Retinal pigment epithelial cell (primary cell): ENCODE results near the gene TMEM229A.
"Not testable (repeated sequence)": the region's sequence is repeated elsewhere in the genome, so short reads cannot be mapped to it uniquely, and the experiment has no call there.

Source experiments
- DNase-seq: peaks from one replicate; pipeline ENCODE4 v3.0.0-alpha.2; 2010; ENCODE audit warnings: low read depth
- H3K4me3 ChIP-seq: 2 replicates; pipeline ENCODE4 v1.5.1; 2011; ENCODE audit warnings: mild to moderate bottlenecking, low read length, control low read depth, moderate library complexity
- CTCF ChIP-seq: conservative IDR thresholded peaks from 2 replicates; pipeline ENCODE4 v1.5.1; 2011; ENCODE audit warnings: low read depth, low read length, control low read depth, inconsistent platforms

TMEM229A gene

DNA sequence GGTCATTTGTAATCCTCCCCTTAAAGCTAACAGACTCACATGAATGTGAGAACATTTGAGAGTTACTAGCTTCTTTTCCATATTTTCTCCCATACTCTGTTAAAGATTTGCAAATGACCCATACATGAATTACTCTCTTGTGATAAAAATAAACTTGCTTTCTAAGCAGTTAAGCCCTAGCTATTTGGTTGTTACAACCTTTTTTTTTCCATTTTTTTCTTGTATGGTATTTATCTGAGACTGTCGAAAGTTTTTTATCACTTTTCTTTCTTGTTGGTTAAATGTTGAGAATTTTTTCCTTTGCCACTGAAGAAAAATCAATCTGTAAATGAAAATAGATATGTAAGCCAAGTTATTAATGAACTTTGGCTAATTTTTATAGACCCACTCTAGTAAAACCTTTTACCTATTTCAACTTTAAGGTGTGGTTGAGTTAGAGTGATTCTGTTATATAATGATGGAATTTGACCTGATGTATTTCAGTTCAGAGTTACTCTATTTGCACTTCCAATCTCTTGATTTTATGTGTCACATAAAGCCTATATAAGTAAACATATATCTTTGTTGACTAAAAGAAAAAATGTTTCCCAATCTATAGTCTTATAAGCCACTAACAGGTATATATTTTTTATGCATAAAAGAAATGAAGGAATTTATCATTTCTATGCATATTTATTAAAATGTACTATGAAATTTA lies 19.0 kb upstream of the TMEM229A start:
- H3K4me3 ChIP-seq, result no peak overlapping the region
- no peak for DNase-seq
- no peak for TF ChIP-seq CTCF

GRCh38 chr7:124042826-124043225 lies 10.0 kb upstream of the TMEM229A start:
- no peak for TF ChIP-seq CTCF
- H3K4me3 ChIP-seq, result no peak overlapping the region

GRCh38 chr7:124041439-124041838 lies 8.6 kb upstream of the TMEM229A start:
- TF ChIP-seq CTCF, result no peak
- no peak overlapping the region for H3K4me3 ChIP-seq
- DNase-seq, result no peak

More at GRCh38 chr7:124042826-124043225, 10.0 kb upstream of the TMEM229A start:
- DNase-seq, result no peak

- DNase-seq, result not testable (repeated sequence)
Observed at GRCh38 chr7:124037902-124038301, 5.0 kb upstream of the TMEM229A start.

DNA sequence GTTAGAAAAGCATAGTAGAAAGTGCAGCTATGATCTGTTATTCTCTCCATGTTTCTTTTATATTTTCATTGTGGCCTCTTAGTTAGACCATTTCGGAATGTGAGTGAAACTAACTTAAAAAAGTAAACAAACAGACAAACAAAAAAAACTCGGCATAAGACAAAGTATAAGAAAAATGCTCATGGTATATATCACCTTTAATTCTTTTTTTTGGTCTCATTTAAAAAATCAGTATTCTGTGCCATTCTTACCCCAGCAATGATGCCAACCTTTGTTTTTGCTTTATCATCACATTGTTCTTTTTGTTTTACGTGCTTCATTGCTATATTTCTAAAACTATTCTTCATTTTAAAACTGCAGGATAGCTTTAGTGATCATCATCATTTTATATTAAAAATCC lies 2.8 kb upstream of the TMEM229A start:
- TF ChIP-seq CTCF, result no peak
- no peak overlapping the region for H3K4me3 ChIP-seq
- no peak for DNase-seq

More at GRCh38 chr7:124037902-124038301, 5.0 kb upstream of the TMEM229A start:
- not testable (repeated sequence) for H3K4me3 ChIP-seq

GRCh38 chr7:124034754-124035100 lies 1.9 kb upstream of the TMEM229A start:
- no peak overlapping the region for H3K4me3 ChIP-seq
- DNase-seq, result no peak
- no peak for TF ChIP-seq CTCF

DNA sequence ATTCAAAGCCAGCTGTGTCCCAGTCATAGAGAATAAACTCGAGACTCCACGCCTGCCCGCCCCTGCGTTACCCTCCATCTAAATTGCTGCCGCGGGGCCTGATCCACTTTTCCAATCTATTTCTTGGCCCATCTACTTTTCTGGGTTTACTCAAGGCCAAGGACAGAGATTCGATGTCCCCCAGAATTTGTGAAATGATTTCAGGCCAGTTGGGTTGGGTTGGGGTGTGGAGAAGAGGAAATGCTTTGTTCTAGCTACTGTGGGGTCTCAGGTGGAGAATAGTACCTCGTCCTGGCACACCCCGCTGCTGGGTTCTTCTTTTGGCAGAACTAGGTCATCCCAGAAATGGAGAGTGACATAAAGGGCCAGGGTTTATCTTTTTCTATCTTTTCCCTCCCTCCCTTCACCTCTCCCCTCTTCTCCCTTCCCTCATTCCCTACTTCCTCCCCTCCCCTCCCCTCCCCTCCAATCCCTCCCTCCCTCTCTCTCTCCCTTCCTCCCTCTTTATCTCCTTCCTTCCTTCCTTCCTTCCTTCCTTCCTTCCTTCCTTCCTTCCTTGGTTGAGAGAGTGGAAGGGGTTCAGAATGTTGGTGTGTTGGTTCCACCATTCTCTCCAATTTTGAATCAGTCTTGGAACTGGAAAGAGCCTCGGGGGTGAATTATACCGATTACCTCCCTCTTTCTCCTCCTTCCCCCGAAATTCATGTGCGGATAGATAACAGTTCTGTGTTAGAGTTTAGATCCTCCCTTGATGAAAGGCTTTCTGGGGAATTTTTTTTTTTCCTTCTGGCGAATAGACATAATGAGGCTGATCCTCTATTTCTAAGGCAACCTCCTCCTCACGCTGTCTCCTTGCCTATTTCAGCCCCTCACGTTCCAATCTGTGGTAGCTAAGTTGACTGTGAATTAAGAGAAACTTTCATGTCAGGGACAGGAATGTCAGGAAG lies 1.2 kb upstream of the TMEM229A start:
- H3K4me3 ChIP-seq, result no peak overlapping the region
- no peak for TF ChIP-seq CTCF
- no peak for DNase-seq
